Measurements from ENCODE around the gene TNS3. TPM values are rescaled to one million over a fixed set of nuclear protein-coding genes. Genes with fewer than 3 reads are reported as not detected.

The TNS3 gene
- total RNA-seq, 1 experiment from 2014 or later: 9.5 TPM

DNA sequence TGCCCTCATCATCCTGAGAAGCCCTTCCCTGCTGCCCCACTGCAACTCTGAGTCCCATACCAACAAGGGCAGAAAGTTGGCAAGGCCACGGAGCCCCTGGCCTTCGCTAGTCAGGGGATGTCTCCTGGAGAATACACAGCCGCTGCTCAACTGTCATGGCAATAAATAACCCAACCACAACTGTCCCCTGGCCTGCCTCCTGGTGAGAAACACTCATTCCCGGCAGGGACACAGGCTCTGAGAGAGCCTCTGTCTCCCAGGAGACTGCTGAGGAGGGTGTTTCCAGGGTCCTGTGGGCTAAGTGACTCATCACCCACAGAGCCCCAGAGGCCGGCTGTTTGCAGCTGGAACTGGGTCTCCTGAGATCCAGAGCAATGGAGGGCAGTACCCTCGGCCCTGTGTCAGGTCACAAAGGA is 354.1 kb downstream of the TNS3 start:
- H3K18ac ChIP-seq (ENCODE audit: insufficient read length, low read depth, low read length): no peak overlapping the region
- no peak overlapping the region for H3K9ac ChIP-seq (ENCODE audit: extremely low read depth, insufficient read length, low read length)
- no peak overlapping the region for H3K56ac ChIP-seq (ENCODE audit: insufficient read length, low read depth, low read length)
- peaks cover 0 to 5% of the 10 kb centered on the region in 2 experiments; a peak in 1 of 4 replicates for H3K4me1 Mint-ChIP-seq
- H3K79me2 ChIP-seq (ENCODE audit: insufficient read depth, low read length): no peaks in the 10 kb centered on the region
- no peaks in the 10 kb centered on the region for H3K79me1 ChIP-seq (ENCODE audit: insufficient read depth, low read depth, low read length, poor library complexity, severe bottlenecking)
- H3K27me3 ChIP-seq (ENCODE audit: insufficient read depth, low read length): no peaks in the 10 kb centered on the region
- no peak overlapping the region for H3T11ph ChIP-seq (ENCODE audit: low read length)
- H3K36me3 Mint-ChIP-seq (ENCODE audit: insufficient read depth in 1 of 3, low read depth in 3 of 3): peaks cover 0 to 4% (median 0%) of the 10 kb centered on the region in 3 experiments; a peak in 2 of 7 replicates
- H4K20me1 ChIP-seq (ENCODE audit: control insufficient read depth, insufficient read depth, insufficient read length): no peaks in the 10 kb centered on the region
- no peaks in the 10 kb centered on the region for H3K9me3 ChIP-seq (ENCODE audit: control insufficient read depth, low read depth, low read length)
- H3K23ac ChIP-seq (ENCODE audit: insufficient read length, low read depth, low read length): no peak overlapping the region
- no peak for DNase-seq
- TF ChIP-seq, protein P1, sequence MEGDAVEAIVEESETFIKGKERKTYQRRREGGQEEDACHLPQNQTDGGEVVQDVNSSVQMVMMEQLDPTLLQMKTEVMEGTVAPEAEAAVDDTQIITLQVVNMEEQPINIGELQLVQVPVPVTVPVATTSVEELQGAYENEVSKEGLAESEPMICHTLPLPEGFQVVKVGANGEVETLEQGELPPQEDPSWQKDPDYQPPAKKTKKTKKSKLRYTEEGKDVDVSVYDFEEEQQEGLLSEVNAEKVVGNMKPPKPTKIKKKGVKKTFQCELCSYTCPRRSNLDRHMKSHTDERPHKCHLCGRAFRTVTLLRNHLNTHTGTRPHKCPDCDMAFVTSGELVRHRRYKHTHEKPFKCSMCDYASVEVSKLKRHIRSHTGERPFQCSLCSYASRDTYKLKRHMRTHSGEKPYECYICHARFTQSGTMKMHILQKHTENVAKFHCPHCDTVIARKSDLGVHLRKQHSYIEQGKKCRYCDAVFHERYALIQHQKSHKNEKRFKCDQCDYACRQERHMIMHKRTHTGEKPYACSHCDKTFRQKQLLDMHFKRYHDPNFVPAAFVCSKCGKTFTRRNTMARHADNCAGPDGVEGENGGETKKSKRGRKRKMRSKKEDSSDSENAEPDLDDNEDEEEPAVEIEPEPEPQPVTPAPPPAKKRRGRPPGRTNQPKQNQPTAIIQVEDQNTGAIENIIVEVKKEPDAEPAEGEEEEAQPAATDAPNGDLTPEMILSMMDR (conservative IDR thresholded peaks at IDR 0.05): no peak
- no peak overlapping the region for H2AFZ ChIP-seq (ENCODE audit: low read length)
- no peak overlapping the region for H4K5ac ChIP-seq (ENCODE audit: insufficient read length, low read depth, low read length)
- H2AK5ac ChIP-seq (ENCODE audit: insufficient read length, low read length): no peak overlapping the region
- H2BK15ac ChIP-seq (ENCODE audit: low read depth, low read length): no peak overlapping the region
- peaks cover 3 to 5% of the 10 kb centered on the region in 2 experiments for H3K9me3 Mint-ChIP-seq
- no peak overlapping the region for H4K91ac ChIP-seq (ENCODE audit: insufficient read length, low read depth, low read length)
- no CpG with 5 or more reads among the region's 6 CpGs for WGBS (ENCODE audit: extremely low coverage, insufficient read length, low lambda C conversion rate)
- peak overlapping the region in 1 of 3 experiments; percentile 29; a peak in 1 of 7 replicates for H3K27ac Mint-ChIP-seq
- no peak overlapping the region for H3K4ac ChIP-seq (ENCODE audit: low read depth, low read length)
- no peak overlapping the region for H2BK12ac ChIP-seq (ENCODE audit: insufficient read length, low read depth, low read length)
- H4K8ac ChIP-seq (replicated peaks; ENCODE audit: insufficient read length, low read depth, low read length): no peak overlapping the region
- H2BK20ac ChIP-seq (ENCODE audit: low read depth, low read length, poor library complexity, severe bottlenecking): no peak overlapping the region
- H3K23me2 ChIP-seq (ENCODE audit: insufficient read length, low read depth, low read length, poor library complexity, severe bottlenecking): no peaks in the 10 kb centered on the region
- no peak overlapping the region for H3K27ac ChIP-seq (ENCODE audit: insufficient read length, low read depth, low read length)
- peaks cover 12% of the 10 kb centered on the region for H3K27me3 Mint-ChIP-seq (ENCODE audit: low read depth)
- H3K4me3 Mint-ChIP-seq: no peak overlapping the region
- H3K4me1 ChIP-seq (ENCODE audit: insufficient read depth, low read length): no peaks in the 10 kb centered on the region; the same call in 1 of the 2 replicates
- no peak overlapping the region for H3K4me2 ChIP-seq (ENCODE audit: insufficient read depth, insufficient read length, low read length)
- H2BK5ac ChIP-seq (ENCODE audit: insufficient read length, low read length): no peak overlapping the region
- no peak overlapping the region for H2BK120ac ChIP-seq (ENCODE audit: low read depth, low read length, poor library complexity, severe bottlenecking)
- H3K14ac ChIP-seq (ENCODE audit: insufficient read depth, low read length): no peak overlapping the region
